ENCODE data around the gene EPS15. TPM values are rescaled to one million over a fixed set of nuclear protein-coding genes. Genes with fewer than 3 reads are reported as not detected.
A peak's percentile ranks its signal among the peaks of the same experiment; 100 is the strongest.

Gene EPS15
- total and polyA plus RNA-seq, 10 of the 15 experiments (the other 5 are each of a cell fraction or from before 2014, with no cell fraction given), result 24.7 to 87.8 (median 56.3) TPM

DNA sequence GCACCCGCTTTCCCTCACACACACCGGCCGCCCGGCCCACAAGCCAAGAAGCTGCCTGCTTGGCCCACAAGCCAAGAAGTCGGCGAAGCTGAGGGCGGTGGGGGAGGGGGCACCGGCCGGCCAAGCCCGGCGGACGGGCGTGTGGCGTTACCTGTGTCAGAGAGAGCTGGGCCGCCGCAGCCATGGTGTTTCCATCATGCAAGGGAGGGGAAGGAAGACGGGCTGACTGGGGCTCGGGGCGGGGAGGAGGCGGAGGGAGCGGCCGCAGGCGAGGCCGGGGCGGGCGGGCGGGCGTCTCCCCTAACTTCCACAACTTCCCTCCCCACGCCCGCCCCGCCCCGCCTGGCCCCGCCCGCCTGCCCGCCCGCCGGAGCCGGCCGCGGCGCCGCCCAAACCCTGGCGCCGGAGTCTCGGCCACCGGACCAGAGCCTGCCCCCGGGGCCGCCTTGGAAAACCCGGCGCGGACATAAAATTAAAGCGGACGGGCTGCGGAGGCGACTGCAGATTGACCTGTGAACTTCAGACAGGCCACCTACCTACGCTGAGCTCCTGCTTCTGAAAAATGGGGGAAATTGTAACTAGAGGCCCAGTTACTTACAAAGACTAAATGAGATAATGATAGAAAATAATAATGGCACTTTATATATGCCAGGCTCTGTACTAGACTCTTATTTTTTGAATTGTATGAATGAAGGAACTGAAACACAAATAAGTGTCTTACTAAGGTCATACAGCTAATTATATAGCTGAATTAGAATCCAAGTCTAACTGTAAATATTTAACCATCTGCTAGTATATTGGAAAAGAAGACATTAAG, at the start of gene EPS15 (continued):
- TF ChIP-seq NR2C2 (IDR thresholded peaks at IDR 0.05; ENCODE audit: borderline replicate concordance, control insufficient read depth, insufficient read length, low read depth) (no peak), HDAC6 (IDR thresholded peaks at IDR 0.05; ENCODE audit: unreplicated experiment) (no peak), TAF1 (IDR thresholded peaks at IDR 0.05; ENCODE audit: borderline replicate concordance, low read depth, low read length) (peak; percentile 11; the same call in 1 of the 2 replicates), RUNX3 (IDR thresholded peaks at IDR 0.05; ENCODE audit: low read length) (peak; percentile 77), HCFC1 (IDR thresholded peaks at IDR 0.05; ENCODE audit: low read length) (0 out of 2 replicates have a peak, but pooled peaks have one; percentile 42), ZZZ3 (IDR thresholded peaks at IDR 0.05; ENCODE audit: control insufficient read depth, insufficient read length, low read depth) (no peak), HDAC2 (IDR thresholded peaks at IDR 0.05) (0 out of 2 replicates have a peak, but pooled peaks have one; percentile 71), SREBF1 (IDR thresholded peaks at IDR 0.05; ENCODE audit: low read length) (0 out of 2 replicates have a peak, but pooled peaks have one; percentile 58), EGR1 (IDR thresholded peaks at IDR 0.05; ENCODE audit: borderline replicate concordance in 1 of 2, low read depth in 2 of 2, low read length in 2 of 2) (peak in 1 of 2 experiments; percentile 87; a peak in 2 of 3 replicates), CBX3 (IDR thresholded peaks at IDR 0.05; ENCODE audit: borderline replicate concordance, low read depth) (no peak), NRF1 (conservative IDR thresholded peaks at IDR 0.05; ENCODE audit: low read depth, low read length) (no peak), IKZF2 (IDR thresholded peaks at IDR 0.05) (peak in 1 of 2 experiments; percentile 53; a peak in 1 of 4 replicates), ESRRA (IDR thresholded peaks at IDR 0.05; ENCODE audit: low read length) (peak; percentile 85), TCF3 (IDR thresholded peaks at IDR 0.05; ENCODE audit: borderline replicate concordance, insufficient read depth, low read depth, low read length) (0 out of 2 replicates have a peak, but pooled peaks have one; percentile 52), YY1 (IDR thresholded peaks at IDR 0.05; ENCODE audit: low read depth, low read length) (peak; percentile 93), POLR2A (IDR thresholded peaks at IDR 0.05; ENCODE audit: low read depth, low read length) (peak; percentile 86), ZNF24 (IDR thresholded peaks at IDR 0.05) (0 out of 2 replicates have a peak, but pooled peaks have one; percentile 46), MTA2 (IDR thresholded peaks at IDR 0.05; ENCODE audit: low read depth) (0 out of 2 replicates have a peak, but pooled peaks have one; percentile 16), POLR2AphosphoS2 (IDR thresholded peaks at IDR 0.05; ENCODE audit: low read depth, low read length) (peak; percentile 53; the same call in 1 of the 2 replicates), ETV6 (conservative IDR thresholded peaks at IDR 0.05 in 1 of 2, IDR thresholded peaks at IDR 0.05 in 1 of 2; ENCODE audit: borderline replicate concordance in 1 of 2, low read depth in 1 of 2) (peak in 1 of 2 experiments; percentile 22; a peak in 1 of 4 replicates), ZNF384 (IDR thresholded peaks at IDR 0.05; ENCODE audit: borderline replicate concordance, low read depth, low read length) (no peak)
- TF ChIP-seq, protein P1, sequence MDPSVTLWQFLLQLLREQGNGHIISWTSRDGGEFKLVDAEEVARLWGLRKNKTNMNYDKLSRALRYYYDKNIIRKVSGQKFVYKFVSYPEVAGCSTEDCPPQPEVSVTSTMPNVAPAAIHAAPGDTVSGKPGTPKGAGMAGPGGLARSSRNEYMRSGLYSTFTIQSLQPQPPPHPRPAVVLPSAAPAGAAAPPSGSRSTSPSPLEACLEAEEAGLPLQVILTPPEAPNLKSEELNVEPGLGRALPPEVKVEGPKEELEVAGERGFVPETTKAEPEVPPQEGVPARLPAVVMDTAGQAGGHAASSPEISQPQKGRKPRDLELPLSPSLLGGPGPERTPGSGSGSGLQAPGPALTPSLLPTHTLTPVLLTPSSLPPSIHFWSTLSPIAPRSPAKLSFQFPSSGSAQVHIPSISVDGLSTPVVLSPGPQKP (IDR thresholded peaks at IDR 0.05; ENCODE audit: low read depth, low read length), result 0 out of 2 replicates have a peak, but pooled peaks have one; percentile 14
- TF ChIP-seq, protein P2, sequence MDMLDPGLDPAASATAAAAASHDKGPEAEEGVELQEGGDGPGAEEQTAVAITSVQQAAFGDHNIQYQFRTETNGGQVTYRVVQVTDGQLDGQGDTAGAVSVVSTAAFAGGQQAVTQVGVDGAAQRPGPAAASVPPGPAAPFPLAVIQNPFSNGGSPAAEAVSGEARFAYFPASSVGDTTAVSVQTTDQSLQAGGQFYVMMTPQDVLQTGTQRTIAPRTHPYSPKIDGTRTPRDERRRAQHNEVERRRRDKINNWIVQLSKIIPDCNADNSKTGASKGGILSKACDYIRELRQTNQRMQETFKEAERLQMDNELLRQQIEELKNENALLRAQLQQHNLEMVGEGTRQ (IDR thresholded peaks at IDR 0.05; ENCODE audit: borderline replicate concordance, low read depth, low read length), result no peak
- TF ChIP-seq, protein P3, sequence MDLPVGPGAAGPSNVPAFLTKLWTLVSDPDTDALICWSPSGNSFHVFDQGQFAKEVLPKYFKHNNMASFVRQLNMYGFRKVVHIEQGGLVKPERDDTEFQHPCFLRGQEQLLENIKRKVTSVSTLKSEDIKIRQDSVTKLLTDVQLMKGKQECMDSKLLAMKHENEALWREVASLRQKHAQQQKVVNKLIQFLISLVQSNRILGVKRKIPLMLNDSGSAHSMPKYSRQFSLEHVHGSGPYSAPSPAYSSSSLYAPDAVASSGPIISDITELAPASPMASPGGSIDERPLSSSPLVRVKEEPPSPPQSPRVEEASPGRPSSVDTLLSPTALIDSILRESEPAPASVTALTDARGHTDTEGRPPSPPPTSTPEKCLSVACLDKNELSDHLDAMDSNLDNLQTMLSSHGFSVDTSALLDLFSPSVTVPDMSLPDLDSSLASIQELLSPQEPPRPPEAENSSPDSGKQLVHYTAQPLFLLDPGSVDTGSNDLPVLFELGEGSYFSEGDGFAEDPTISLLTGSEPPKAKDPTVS (IDR thresholded peaks at IDR 0.05; ENCODE audit: low read depth, low read length), result 0 out of 2 replicates have a peak, but pooled peaks have one; percentile 38
- TF ChIP-seq, protein P4, sequence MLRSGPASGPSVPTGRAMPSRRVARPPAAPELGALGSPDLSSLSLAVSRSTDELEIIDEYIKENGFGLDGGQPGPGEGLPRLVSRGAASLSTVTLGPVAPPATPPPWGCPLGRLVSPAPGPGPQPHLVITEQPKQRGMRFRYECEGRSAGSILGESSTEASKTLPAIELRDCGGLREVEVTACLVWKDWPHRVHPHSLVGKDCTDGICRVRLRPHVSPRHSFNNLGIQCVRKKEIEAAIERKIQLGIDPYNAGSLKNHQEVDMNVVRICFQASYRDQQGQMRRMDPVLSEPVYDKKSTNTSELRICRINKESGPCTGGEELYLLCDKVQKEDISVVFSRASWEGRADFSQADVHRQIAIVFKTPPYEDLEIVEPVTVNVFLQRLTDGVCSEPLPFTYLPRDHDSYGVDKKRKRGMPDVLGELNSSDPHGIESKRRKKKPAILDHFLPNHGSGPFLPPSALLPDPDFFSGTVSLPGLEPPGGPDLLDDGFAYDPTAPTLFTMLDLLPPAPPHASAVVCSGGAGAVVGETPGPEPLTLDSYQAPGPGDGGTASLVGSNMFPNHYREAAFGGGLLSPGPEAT (IDR thresholded peaks at IDR 0.05; ENCODE audit: low read depth), result peak; percentile 81
